Left renal pelvis (tissue), 4 donors: ENCODE results near the gene RIMBP2. TPM values are rescaled to one million over a fixed set of nuclear protein-coding genes. Genes with fewer than 3 reads are reported as not detected.

Source experiments
- DNase-seq, 4 donors: peaks; one replicate each; pipeline ENCODE4 v3.0.0-alpha.2; 2013; ENCODE audit warnings: low read depth in 4 of 4, low spot score in 3 of 4
- polyA plus RNA-seq, 4 donors: library from polyadenylated mRNA; unstranded; fragments of 120-200 nt; gene quantifications; one replicate each; pipeline ENCODE4 v1.2.1, GENCODE V29; 2013; ENCODE audit not compliant: insufficient read length in 4 of 4

Gene RIMBP2
- polyA plus RNA-seq, 4 donors: 6.1 to 20.6 (median 14.3) TPM

DNA sequence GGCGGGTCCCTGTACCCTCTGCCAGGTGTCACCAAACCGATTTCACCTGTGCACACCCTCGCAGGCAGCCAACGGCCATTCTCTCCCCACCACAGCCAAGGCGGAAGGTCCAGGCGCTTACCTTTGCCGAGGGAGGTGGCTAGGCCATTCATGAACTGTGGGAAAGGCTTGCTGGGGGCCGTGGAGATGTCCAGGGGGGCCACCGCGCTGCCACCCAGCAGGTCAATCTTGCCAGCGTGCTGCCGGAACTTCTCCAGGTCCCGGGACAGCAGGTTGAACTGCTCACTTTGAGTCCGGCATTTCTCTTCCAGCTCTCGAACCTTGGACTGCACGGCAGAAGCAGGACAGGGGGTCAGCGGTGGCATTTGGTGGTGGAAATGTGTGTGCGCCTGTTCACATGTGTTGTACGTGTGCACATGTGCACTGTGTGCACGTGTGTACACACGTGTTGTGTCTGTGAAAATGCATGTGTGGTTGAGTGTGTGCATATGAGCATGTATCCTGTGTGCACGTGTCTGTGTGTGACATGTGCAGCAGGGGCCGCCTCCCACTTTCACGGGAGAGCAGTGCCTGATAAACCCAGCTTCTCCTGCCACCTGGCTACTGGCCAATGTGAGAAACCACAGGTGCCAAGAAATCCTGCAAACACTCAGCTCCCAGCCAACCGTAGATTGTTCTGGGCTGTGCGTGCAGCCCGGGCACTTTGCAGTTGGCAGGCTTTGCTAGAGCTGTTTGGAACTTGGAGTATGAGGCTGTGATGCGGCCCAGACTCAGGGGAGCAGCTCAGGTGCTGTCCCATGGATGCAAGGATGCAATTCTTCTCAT lies 259.5 kb downstream of the RIMBP2 start:
- no peak for DNase-seq

DNA sequence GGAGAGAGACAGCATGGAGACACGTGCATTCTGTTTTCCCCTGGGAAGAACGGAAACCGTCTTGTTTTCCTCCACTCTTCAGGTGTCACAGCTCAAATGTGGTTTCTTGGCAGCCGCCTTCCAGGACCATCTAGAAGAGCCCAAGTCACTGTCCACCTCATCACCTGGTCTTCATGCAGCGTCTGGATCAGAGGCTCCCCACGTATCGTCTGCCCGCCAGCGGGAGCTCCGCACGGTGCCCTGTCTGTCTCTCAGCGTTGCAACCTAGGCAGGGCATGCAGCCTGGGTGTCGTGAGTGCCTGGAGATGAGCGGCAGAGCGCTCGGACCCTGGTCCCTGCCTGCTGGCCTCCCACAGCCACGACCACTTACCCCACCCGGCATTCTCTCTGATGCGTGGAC lies 260.9 kb downstream of the RIMBP2 start:
- no peak for DNase-seq

DNA sequence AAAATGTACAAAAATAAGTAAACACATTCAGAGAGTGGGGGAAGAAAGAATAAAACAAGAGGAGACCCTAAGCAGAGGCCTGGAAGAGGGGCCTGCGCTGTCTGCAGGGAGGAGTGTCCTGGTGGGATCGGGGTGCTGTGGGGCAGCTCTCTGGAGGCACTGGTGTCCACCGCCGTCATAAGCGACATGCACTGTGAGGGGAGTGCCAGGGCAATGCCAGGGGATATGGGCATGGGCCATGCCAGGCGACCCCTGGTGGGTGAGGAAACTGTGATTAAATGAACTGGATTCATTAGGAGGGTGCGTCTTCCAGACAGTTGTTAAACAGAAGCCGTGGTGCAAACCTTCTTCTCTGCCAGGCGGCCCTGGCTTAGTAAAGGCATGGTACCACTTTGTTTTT lies 261.8 kb downstream of the RIMBP2 start:
- DNase-seq: no peak

DNA sequence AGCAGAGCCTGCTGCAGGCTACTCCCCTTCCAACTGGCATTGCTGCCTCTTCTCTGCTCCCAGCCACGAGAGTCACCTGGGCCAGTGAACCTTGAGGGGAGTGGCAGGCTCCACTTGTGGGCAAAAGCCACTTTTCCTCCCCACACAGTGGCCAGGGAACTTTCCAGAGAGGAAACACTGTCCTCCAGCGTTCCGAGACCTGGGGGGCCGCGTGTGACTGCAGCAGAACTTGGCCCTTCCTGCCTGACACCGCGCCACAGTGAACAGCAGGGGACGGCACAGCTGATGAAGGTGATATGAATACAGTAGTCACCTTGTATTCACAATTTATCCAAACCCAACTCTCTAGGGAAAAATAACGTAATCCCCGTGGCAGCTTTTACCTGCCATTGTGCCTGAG lies 263.6 kb downstream of the RIMBP2 start:
- no peak for DNase-seq

DNA sequence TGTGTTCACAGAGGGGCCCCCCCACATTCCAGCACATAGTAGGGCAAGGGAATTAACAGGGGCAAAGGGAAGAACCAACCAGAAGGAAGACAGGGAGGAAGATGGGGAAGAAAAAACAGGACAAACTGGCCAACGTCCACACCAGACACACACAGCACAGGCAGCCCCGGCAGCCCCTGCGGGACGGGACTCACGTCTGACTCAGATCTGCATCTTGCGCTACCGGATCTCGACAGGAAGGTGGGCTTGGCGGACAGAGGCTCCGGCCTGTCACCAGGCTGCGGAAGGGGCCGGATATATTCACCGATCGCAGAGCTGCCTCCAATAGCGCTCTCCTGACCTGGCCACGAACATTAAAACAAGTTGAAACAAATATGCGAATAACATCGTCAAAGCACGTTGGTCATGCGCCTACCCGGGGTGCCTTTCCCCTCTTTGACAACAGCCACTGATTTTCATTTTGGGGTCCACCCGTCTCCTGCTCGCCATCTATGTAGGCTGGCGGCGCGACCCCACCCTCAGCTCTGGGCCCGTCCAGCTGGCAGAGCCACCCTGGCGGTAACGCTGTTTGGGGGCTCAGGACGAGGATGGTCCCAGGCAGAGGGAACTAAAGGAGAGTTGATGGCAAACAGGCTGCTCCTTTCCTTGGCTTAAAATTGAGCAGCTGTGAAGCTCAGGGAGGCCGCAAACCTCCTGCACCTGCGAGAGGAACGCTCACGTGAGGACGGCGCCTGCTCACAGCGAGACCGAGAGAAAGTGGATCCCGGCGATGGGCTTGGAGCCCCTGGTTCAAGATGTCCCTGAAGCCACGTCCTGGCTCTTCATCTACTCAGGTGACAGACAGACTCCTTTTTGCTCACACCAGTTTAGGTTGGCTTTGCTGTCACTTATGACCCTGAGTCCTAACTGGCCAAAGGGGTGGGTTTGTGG lies 264.8 kb downstream of the RIMBP2 start:
- DNase-seq: no peak

DNA sequence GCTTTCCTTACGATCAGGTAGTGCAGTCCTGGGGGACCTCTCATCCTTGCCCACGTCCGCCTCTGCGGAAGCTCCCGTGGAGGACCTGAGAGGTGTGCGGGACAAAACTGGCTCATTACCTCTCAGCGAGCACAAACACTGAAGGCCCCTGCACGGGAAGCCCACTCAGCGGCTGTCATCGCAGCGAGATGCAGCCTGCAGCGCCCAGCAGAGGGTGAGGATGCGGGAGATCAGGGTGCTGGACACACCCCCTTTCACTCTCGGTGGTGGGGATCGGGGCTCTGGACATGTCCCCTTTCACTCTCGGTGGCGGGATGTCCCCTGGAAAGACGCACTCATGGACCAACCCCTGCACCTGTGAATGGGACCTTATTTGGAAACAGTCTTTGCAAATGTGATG lies 266.8 kb downstream of the RIMBP2 start:
- no peak for DNase-seq

DNA sequence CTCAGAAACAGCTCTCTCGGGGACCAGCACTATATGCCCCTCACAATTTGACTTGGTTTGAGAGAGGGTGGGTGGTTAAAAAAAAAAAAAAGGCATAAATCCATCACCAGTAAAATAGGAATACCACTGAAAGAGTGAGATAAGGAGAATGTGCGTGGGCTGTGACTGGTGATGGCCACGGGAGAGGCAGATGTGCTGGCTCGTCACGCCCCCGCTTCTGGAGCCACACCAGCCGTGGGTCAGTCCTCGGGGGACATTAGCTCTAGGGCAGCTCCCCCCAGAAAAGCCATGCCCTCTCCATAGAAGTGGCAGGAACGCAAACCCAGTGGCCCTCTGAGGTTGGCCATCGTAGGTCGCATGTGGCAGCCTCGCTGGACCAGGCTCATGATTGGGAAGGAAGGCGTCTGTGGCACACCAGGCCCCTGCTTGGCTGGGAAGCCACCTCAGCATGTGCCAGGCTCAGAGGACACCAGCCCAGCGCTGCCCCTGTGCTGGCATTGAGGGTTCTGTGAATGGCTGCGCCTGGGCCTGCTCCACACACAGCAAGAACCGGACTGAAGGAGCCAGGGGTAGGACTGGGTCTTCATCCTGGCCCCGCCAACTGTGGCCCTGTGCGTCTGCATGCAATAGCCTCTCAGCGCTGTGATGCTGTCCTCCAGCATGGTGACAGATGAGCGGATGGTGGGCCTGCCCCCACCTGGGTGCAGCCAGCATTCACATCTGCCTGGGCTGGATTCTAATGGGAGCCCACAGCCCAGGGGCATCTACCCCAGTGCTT lies 267.9 kb downstream of the RIMBP2 start:
- DNase-seq: no peak

DNA sequence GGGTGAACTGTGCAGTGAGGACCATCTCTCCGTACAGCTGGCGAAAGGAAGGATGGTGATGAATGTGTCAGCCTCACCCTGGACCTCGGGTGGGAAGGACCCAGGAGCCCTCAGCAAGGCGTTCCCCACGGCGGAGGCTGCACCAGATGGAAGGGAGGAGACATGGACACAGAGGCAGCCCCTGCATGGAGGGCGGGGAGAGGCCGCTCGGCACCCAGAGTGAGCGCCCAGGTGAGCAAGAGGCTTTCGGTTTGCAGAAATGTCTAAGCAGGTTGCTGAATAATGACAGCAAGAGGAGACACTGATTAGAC lies 268.5 kb downstream of the RIMBP2 start:
- DNase-seq: no peak

DNA sequence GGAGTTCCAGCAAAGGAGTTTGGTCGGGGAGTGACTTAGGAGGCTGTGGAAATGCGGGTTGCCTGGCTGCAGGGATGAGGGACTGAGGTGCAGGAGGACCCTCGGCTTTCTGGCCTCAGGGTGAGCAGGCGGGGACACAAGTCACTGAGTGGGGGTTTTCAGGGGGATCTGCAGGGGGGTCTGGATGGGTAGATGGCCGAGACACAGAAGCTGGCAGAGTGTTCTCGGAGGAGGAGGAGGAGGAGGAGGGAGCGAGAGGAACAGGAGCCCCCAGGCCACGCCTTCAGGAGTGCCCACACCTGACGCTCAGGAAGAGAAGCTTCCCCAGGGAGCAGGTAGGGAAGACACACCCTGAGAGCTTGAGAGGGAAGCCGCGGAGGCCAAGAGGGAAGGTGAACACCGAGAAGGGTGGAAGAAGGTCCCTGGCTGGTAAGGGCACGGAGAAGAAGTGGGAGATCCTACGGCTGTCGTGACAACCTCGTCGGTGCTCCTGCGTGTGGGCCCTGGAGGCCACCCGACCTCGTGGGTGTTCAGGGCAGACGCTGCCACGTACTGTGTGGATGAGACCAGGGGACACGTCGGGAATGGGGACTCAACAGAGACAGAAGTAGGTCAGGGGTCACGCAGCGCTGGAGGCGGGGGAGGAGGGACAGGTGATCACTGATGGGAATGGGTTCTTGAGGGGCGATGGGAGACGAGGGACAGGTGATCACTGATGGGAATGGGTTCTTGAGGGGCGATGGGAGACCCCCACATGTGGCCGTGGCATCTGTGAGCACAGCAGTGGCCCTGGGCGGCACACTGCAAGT lies 269.0 kb downstream of the RIMBP2 start:
- no peak for DNase-seq

DNA sequence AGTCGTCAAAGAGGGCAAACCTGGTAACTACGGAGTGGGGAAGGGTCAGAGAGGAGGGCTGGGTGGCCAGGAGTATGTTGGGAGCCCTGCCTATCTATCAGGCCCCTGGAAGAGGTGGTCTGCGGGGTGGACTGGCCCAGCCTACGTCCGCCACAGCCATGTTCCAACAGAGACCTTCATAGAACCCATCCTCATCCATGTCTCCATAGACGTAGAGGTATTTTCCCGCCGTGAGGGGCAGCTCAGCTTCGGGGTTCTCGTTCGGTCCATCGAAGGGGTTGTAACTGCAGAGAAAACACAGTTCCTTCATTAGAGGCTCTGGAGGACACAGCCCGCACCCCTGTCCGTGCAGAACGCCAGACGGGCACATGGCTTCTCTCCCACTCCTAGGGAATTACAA lies 271.1 kb downstream of the RIMBP2 start:
- no peak for DNase-seq

DNA sequence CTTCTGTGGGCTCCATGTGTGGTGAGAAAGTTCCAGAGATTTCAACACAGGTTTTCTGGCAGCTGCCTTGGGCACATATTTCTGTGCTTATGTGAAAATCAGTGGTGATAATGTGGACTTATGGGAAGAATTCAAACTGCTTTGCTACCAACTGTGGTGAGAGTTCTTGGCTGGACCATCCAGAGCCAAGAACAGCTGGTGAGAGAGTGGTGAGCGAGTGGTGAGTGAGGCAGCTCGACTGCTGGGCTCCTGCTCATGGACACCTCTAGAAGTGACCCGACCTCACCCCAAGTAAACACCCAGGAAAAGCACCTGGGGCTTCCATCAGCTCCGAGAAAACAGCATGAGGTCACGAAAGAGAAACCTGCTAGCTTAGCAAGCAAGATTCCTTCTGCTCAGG lies 272.0 kb downstream of the RIMBP2 start:
- DNase-seq: no peak

DNA sequence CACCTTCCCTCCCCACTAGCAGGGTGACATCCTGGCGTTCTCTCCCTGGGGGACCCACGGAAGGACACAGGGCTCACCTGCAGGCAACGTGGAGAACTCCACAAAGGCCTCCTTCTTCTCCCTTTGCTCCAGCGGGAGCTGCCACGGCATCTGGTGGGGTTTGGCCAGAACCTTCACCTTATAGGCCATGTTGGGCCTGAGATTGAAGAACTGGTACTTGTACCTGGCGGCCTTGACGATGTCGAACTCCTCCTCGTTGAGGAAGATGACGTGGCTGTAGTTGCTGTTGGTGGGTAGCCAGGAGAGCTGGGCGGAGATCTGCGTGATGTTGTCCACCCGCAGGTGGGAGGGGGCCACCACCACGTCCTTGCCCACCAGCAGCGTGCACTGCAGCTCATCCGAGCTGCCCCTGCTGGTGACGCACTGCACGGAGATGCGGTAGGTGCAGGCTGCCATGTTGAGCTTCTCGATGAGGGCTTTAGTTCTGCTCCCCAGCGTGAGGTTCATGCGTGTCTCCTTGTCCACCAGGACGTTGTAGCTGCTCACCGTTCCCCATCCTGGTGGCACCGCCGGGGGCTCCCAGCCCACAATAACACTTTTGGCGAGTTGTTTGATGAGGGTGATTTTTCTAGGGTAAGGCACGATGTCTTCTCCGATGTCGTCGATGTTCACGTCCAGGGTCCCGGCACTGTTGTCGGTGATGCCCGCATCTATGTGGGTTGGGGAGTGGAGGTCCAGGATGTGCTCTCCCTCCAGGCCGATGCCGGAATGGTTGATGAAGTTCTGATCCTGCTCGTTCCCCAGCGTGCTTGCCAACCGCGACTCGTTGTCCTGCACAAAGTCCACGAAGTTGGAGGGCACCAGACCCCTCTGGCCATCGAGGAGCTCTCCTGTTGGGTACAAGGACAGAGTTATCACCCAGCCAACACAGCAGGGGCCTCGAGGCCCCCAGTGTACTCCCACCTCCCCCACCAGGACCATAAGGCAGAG lies 274.0 kb downstream of the RIMBP2 start:
- DNase-seq: no peak

DNA sequence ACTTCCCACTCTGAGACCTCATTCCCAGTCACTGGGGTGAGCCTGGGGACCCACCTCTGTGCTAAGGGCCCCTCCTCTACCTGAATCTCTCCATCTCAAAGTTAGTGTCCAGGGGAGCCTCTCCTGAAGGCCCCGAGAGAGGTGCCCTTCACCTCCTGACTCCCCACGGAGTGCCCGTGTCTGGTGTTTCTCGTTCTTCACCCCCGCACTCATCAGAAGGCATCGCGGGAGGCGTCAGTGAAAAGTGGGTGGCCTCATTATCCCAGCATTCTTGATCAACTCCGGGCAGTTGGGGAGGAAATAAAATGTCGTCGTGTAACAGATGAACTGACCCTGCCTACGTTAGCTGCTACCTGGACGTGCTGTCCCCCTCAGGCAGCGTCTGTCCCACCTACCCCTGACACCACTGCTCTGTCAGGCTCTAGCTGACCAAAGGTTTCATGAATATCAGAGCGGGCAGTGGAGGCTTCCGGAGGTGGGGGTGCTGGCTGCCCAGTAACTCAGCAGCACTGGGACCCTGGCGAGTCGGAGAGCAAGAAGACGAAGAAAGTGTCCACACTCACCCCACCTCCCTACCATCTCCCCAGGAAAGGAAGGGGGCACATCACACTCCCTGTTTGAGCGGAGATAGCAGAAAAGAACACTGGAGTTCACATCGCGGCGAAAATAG lies 275.6 kb downstream of the RIMBP2 start:
- DNase-seq: no peak

DNA sequence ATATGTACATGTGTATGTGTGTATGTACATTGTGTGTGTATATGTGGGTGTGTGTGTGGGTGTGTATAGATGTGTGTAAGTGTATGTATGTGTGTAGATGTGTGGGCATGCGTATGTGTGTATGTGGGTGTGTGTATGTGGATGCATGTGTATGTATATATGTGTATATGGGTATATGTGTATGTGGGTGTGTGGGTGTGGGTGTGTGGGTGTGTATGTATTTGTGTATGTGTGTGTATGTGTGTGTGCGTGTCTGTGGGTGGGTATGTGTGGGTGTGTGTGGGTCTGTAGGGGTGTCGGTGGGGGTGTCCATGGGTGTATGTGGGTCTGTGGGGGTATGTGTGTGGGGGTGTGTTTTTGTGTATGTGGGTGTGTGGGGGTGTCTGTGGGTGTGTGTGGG lies 276.8 kb downstream of the RIMBP2 start:
- DNase-seq: no peak

DNA sequence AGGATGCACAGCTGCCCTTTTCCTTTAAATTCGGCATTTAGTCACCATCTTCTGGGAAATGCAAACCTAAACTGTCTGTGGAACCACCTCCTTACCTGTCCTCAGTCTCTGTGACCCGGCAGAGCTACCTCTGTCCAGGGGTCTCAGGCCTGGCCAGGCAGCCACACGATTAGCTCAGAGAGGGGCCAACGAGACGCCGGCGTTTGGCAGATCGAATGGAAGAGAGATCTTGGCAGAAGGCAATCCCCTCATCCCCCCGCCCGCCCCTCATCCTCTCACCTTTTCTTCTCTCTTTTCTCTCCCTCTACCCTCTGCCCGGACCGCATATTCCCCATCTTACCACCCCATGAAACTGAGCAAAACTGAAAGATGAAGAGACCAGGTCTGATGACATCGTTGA lies 277.4 kb downstream of the RIMBP2 start:
- DNase-seq: no peak

DNA sequence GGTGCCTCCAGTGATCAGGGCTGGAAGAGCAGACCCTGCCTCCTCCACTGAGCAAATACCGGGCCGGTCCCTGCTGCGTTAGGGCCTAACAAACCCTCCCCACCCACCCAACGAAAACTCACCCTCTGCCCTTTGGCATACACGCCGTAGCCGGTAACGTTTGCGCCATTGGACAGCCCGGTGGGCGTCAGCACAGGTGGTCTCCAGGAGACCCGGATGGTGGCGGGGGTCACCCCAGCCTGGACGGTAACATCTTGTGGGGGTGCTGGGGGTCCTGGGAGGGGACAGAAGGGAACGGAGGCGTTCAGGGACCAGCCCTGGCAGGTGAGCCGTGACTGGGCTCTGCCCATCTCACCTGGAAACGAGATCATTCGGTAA lies 277.9 kb downstream of the RIMBP2 start:
- DNase-seq: no peak

DNA sequence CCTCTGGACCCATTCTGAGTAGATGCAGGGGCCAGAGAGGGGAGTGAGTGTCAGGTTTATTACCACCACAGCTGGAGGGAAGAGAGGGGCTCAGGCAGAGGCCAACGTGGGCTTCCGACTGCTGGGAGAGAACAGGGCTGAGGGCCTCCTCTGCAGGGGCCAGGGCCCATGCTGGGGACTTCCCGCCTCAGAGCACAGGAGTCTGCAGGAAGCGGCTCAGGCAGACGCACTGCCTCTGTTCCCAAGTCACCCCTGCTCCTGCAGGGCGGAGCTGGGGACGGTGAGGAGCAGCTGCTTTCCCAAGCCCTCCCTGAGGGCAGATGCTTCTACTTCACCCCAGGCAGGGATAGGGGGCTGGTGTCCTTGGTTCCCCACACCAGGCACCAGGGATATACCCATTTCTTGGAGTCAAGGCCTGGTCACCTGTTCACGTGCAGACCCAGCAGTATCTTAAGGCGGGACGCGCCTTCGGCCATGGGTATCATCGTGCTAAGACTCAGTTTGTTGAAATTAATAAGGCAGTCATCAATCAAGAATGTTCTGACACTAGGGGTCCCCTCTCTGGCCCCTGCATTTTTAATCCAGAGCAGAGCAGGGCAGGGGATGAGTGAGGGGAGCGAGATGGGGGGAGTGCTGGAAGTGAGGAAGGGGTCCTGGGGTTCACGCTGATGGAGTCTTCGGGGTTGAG lies 278.4 kb downstream of the RIMBP2 start:
- DNase-seq: no peak
